Endothelial cell of umbilical vein (primary cell): ENCODE results near the gene NCOA3. TPM values are rescaled to one million over a fixed set of nuclear protein-coding genes. Genes with fewer than 3 reads are reported as not detected.

ENCODE experiments used
- BruUV-seq: library from RNA; stranded (reverse); fragments of 400-500 nt; replicated peaks from 2 replicates; lab custom pipeline; 2021; lab: Mats Ljungman, UMichigan
- CTCF ChIA-PET: fragments of 300-600, 350-600 bp; sonication (Branson Sonifier 250); formaldehyde crosslinking; loops from one replicate; lab custom pipeline; 2021; ENCODE audit warnings: antibody characterized with exemption, inconsistent platforms; lab: Charles Lee
- POLR2A ChIA-PET: fragments of 300-600, 350-600 bp; sonication (Branson Sonifier 250); formaldehyde crosslinking; loops from one replicate; lab custom pipeline; 2021; ENCODE audit warnings: antibody characterized with exemption, inconsistent platforms; lab: Charles Lee
- DNase-seq: peaks from one replicate; pipeline ENCODE4 v3.0.0-alpha.2; 2011; ENCODE audit warnings: low read depth, low spot score
- FAIRE-seq: peaks from 2 replicates; lab custom pipeline; 2011; peaks lifted over from hg19 to GRCh38; lab: Jason Lieb, UNC
- H2AFZ ChIP-seq: 2 replicates; pipeline ENCODE4 v1.6.0; 2012; ENCODE audit warnings: low read depth, low read length, control low read depth, inconsistent platforms
- H3K27ac ChIP-seq: 2 replicates; pipeline ENCODE4 v1.5.1; 2011; ENCODE audit warnings: low read depth, mild to moderate bottlenecking, control low read depth, low read length, moderate library complexity; ENCODE audit not compliant: insufficient read depth
- H3K27me3 ChIP-seq, 2 experiments: 2 replicates each; pipeline versions ENCODE4 v1.6.0 to v1.6.1; 2011; ENCODE audit warnings: low read length in 2 of 2, mixed read lengths in 1 of 2; ENCODE audit not compliant: control insufficient read depth in 2 of 2, insufficient read depth in 2 of 2
- H3K36me3 ChIP-seq, 2 experiments: 2 replicates in 1 of 2; 3 replicates in 1 of 2; pipeline ENCODE4 v1.5.1; 2011; ENCODE audit warnings: low read length in 2 of 2, mild to moderate bottlenecking in 1 of 2, moderate library complexity in 1 of 2; ENCODE audit not compliant: control insufficient read depth in 2 of 2, insufficient read depth in 2 of 2; ENCODE audit errors: extremely low read depth in 1 of 2
- H3K4me1 ChIP-seq: 3 replicates; pipeline ENCODE4 v1.5.1; 2011; ENCODE audit warnings: mild to moderate bottlenecking, low read length; ENCODE audit not compliant: control insufficient read depth, insufficient read depth; ENCODE audit errors: extremely low read depth
- H3K4me2 ChIP-seq: 2 replicates; pipeline ENCODE4 v1.6.1; 2011; ENCODE audit warnings: low read length, control low read depth, mixed read lengths; ENCODE audit not compliant: insufficient read depth
- H3K4me3 ChIP-seq, 3 experiments: fragments of 200-600 bp in 1 of 3; sonication (generic), shearing (Covaris generic) in 1 of 3; replicated peaks in 1 of 3; 2 replicates each; pipeline ENCODE4 v1.5.1; 2011 to 2016; ENCODE audit warnings: control low read depth in 3 of 3, low read length in 3 of 3, mild to moderate bottlenecking in 2 of 3, inconsistent platforms in 1 of 3, low read depth in 1 of 3, moderate library complexity in 1 of 3; ENCODE audit not compliant: insufficient read depth in 1 of 3
- H3K79me2 ChIP-seq: 2 replicates; pipeline ENCODE4 v1.6.0; 2012; ENCODE audit warnings: low read length, inconsistent platforms; ENCODE audit not compliant: control insufficient read depth, insufficient read depth
- H3K9ac ChIP-seq: replicated peaks from 2 replicates; pipeline ENCODE3; 2011; ENCODE audit warnings: low read length, control low read depth; ENCODE audit not compliant: insufficient read depth; ENCODE audit errors: extremely low read depth
- H3K9me1 ChIP-seq: replicated peaks from 3 replicates; pipeline ENCODE4 v1.6.0; 2011; ENCODE audit warnings: mild to moderate bottlenecking, low read length; ENCODE audit not compliant: control insufficient read depth, insufficient read depth; ENCODE audit errors: extremely low read depth
- H3K9me3 ChIP-seq: replicated peaks from 2 replicates; pipeline ENCODE4 v1.5.1; 2012; ENCODE audit warnings: low read length, inconsistent platforms; ENCODE audit not compliant: control insufficient read depth, insufficient read depth
- H4K20me1 ChIP-seq: replicated peaks from 2 replicates; pipeline ENCODE3; 2011; ENCODE audit warnings: mild to moderate bottlenecking, low read length; ENCODE audit not compliant: control insufficient read depth, insufficient read depth; ENCODE audit errors: extremely low read depth
- EZH2 ChIP-seq: IDR thresholded peaks from 2 replicates; pipeline ENCODE4 v1.6.1; 2012; ENCODE audit warnings: borderline replicate concordance, low read depth, mild to moderate bottlenecking, moderate library complexity, low read length, inconsistent platforms; ENCODE audit not compliant: severe bottlenecking
- FOS ChIP-seq: IDR thresholded peaks from 2 replicates; pipeline ENCODE4 v1.6.1; 2011; ENCODE audit warnings: mild to moderate bottlenecking, low read length, moderate library complexity, borderline replicate concordance; ENCODE audit not compliant: insufficient read depth
- GATA2 ChIP-seq: IDR thresholded peaks from 2 replicates; pipeline ENCODE4 v1.7.0; 2011; ENCODE audit warnings: low read depth, mild to moderate bottlenecking, moderate library complexity, mixed read lengths, low read length; ENCODE audit not compliant: insufficient read length, insufficient read depth
- JUN ChIP-seq: IDR thresholded peaks from 2 replicates; pipeline ENCODE4 v1.6.1; 2011; ENCODE audit warnings: borderline replicate concordance, low read depth; ENCODE audit not compliant: insufficient read length, insufficient read depth
- MYC ChIP-seq: IDR thresholded peaks from one replicate; pipeline ENCODE4 v1.6.1; 2011; ENCODE audit warnings: mild to moderate bottlenecking, low read depth, low read length
- POLR2A ChIP-seq: IDR thresholded peaks from 2 replicates; pipeline ENCODE4 v1.6.1; 2012; ENCODE audit warnings: low read depth, mild to moderate bottlenecking, control low read depth, low read length
- POLR2AphosphoS5 ChIP-seq: IDR thresholded peaks from 2 replicates; pipeline ENCODE4 v1.6.1; 2012; ENCODE audit warnings: low read depth, mild to moderate bottlenecking, control low read depth, low read length, moderate library complexity; ENCODE audit not compliant: insufficient read depth
- dilution Hi-C: fragments of 300-500 bp; cut with MboI; formaldehyde crosslinking; loops from one replicate; pipeline ENCODE4 v1.15.0; 2019; ENCODE audit warnings: low sequenced_read_pairs; ENCODE audit not compliant: extremely low pct_ligation_motif_present
- intact Hi-C: fragments of 100-400 bp; cut with micrococcal nuclease; formaldehyde crosslinking; loops from one replicate; pipeline ENCODE4 v1.10.0; 2022
- polyA plus RNA-seq, 4 experiments: library from polyadenylated mRNA; depleted of rRNA in 3 of 4; stranded (reverse) in 3 of 4; unstranded in 1 of 4; fragments of >200 nt; gene quantifications; 2 replicates each; pipeline versions ENCODE4 v1.2.1 to v1.2.3, GENCODE V29; 2011 to 2012; ENCODE audit warnings: missing spikeins in 1 of 4
- total RNA-seq: library from RNA; stranded (reverse); gene quantifications from 2 replicates; pipeline ENCODE4 v1.2.3, GENCODE V29; 2021
- TF ChIP-seq, protein P1 (sequence below), 2 donors: IDR thresholded peaks; 1 replicate in 1 of 2; 2 replicates in 1 of 2; pipeline ENCODE4 v1.5.1; 2011; ENCODE audit warnings: low read length in 2 of 2, mild to moderate bottlenecking in 2 of 2, moderate library complexity in 2 of 2, control low read depth in 1 of 2, inconsistent platforms in 1 of 2, low read depth in 1 of 2; ENCODE audit not compliant: insufficient read depth in 1 of 2; ENCODE audit errors: extremely low read depth in 1 of 2
- TF ChIP-seq, protein P2 (sequence below): IDR thresholded peaks from 2 replicates; pipeline ENCODE4 v1.6.1; 2011; ENCODE audit not compliant: insufficient read depth, insufficient read length

The NCOA3 gene
- total and polyA plus RNA-seq, 2 donors (not counting 3 experiments of a cell fraction or from before 2014, with no cell fraction given): 12.0 to 35.6 TPM

DNA sequence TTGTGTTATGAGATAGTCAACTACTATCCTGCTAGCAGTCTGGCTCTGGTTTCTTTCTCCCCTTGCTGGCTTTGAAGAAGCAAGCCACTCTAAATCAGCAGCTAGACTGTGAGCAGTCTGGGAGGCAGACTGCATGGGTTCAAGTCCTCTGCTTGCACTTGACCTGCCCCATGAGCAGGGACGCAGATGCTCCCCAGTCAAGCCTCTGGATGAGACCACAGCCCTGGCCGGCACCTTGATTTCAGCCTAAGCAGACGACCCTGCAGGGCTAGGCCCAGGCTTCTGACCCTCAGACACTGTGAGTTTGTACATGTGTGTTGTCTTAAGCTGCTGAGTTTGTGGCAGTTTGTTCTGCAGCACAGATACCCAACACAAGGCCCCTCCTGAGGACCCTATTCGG is 177.8 kb downstream of the NCOA3 start:
- Histone ChIP-seq H3K79me2 (no peaks in the 10 kb centered on the region), H3K27ac (no peak overlapping the region), H4K20me1 (no peaks in the 10 kb centered on the region), H3K9me1 (no peaks in the 10 kb centered on the region), H3K4me3 (no peak overlapping the region), H3K4me1 (no peaks in the 10 kb centered on the region), H3K9ac (no peak overlapping the region), H3K27me3 (no peaks in the 10 kb centered on the region), H3K9me3 (no peaks in the 10 kb centered on the region), H2AFZ (no peak overlapping the region), H3K4me2 (no peak overlapping the region), H3K36me3 (no peaks in the 10 kb centered on the region)
- FAIRE-seq (no peak), DNase-seq (no peak)
- dilution Hi-C loops: no loop called here
- intact Hi-C loops: no loop called here
- POLR2A ChIA-PET: no interaction called here
- TF ChIP-seq POLR2AphosphoS5: no peak
- TF ChIP-seq, protein P1, sequence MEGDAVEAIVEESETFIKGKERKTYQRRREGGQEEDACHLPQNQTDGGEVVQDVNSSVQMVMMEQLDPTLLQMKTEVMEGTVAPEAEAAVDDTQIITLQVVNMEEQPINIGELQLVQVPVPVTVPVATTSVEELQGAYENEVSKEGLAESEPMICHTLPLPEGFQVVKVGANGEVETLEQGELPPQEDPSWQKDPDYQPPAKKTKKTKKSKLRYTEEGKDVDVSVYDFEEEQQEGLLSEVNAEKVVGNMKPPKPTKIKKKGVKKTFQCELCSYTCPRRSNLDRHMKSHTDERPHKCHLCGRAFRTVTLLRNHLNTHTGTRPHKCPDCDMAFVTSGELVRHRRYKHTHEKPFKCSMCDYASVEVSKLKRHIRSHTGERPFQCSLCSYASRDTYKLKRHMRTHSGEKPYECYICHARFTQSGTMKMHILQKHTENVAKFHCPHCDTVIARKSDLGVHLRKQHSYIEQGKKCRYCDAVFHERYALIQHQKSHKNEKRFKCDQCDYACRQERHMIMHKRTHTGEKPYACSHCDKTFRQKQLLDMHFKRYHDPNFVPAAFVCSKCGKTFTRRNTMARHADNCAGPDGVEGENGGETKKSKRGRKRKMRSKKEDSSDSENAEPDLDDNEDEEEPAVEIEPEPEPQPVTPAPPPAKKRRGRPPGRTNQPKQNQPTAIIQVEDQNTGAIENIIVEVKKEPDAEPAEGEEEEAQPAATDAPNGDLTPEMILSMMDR (IDR thresholded peaks at IDR 0.05; ENCODE audit: extremely low read depth in 1 of 2, insufficient read depth in 1 of 2, low read depth in 1 of 2, low read length in 2 of 2): no peak
- TF ChIP-seq, protein P2, sequence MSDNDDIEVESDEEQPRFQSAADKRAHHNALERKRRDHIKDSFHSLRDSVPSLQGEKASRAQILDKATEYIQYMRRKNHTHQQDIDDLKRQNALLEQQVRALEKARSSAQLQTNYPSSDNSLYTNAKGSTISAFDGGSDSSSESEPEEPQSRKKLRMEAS: no peak
- no peak for TF ChIP-seq JUN
- TF ChIP-seq MYC: no peak
- TF ChIP-seq GATA2: no peak
- TF ChIP-seq EZH2: no peak
- no peak for TF ChIP-seq POLR2A
- no peak for TF ChIP-seq FOS
- BruUV-seq: no TSS peak
- CTCF ChIA-PET: interaction anchor here (1.0 to 15.4 kb wide), 4 partner anchors 11 to 940 kb away, joined by 3 to 302 read pairs (median 4); no protein-coding TSS in a partner anchor
